ENCODE measurements around the gene MARK3. TPM values are rescaled to one million over a fixed set of nuclear protein-coding genes. Genes with fewer than 3 reads are reported as not detected.

MARK3 gene
- total RNA-seq, 2 experiments from 2014 or later, result 107 TPM

- intact Hi-C loops (cut with DNase I, micrococcal nuclease), result loop anchor here in 1 of 2 experiments (5.0 to 10.0 kb wide), 3 partner anchors 378 to 747 kb away; partner anchors contain the start of genes RCOR1, TDRD9, XRCC3 and ZFYVE21
- ChIA-PET POLR2A (interaction anchor here (1.4 kb wide), 1 partner anchor 45 kb away, joined by 9 read pairs; the partner anchor contains the start of gene MARK3), CTCF (interaction anchor here (1.4 kb wide), 1 partner anchor 51 kb away, joined by 5 read pairs; no protein-coding TSS in a partner anchor)
- ATAC-seq (ENCODE audit: poor library complexity), result no peak
- peaks cover 69% of the 10 kb centered on the region for H3K4me1 Mint-ChIP-seq (ENCODE audit: low read depth)
- H3K4me3 Mint-ChIP-seq, result no peak overlapping the region
- H3K27me3 ChIP-seq (ENCODE audit: control insufficient read depth in 1 of 2, insufficient read depth in 2 of 2, low read length in 2 of 2), result no peaks in the 10 kb centered on the region
- H3K27ac ChIP-seq (ENCODE audit: low read depth in 1 of 2, low read length in 2 of 2), result no peak overlapping the region
- no peak overlapping the region for H3K4me3 ChIP-seq (ENCODE audit: low read length)
- peak in 1 of 14 experiments; percentile 11 for DNase-seq
- H3K36me3 ChIP-seq (ENCODE audit: insufficient read depth, low read length), result peaks cover 94% of the 10 kb centered on the region
- H3K4me1 ChIP-seq (ENCODE audit: insufficient read depth, low read length), result peaks cover 22% of the 10 kb centered on the region
- no peak for TF ChIP-seq CTCF (IDR thresholded peaks at IDR 0.05)
- no peaks in the 10 kb centered on the region for H3K9me3 ChIP-seq (ENCODE audit: control insufficient read depth in 1 of 2, insufficient read depth in 1 of 2, low read length in 2 of 2)
- peaks cover 98% of the 10 kb centered on the region for H3K36me3 Mint-ChIP-seq (ENCODE audit: low read depth)
- peak overlapping the region; percentile 100 for H3K27ac Mint-ChIP-seq
- H3K27me3 Mint-ChIP-seq, result no peaks in the 10 kb centered on the region
- H3K9me3 Mint-ChIP-seq, result no peaks in the 10 kb centered on the region
Measured at GRCh38 chr14:103339561-103339960, 45.7 kb upstream of the MARK3 start.

- no peaks in the 10 kb centered on the region for H3K27me3 Mint-ChIP-seq
- H3K4me3 Mint-ChIP-seq, result no peak overlapping the region
- no peaks in the 10 kb centered on the region for H3K9me3 Mint-ChIP-seq
- intact Hi-C loops (cut with DNase I, micrococcal nuclease), result no loop called here
- POLR2A ChIA-PET, result interaction anchor here (1.4 kb wide), 1 partner anchor 44 kb away, joined by 9 read pairs; the partner anchor contains the start of gene MARK3
- DNase-seq (no peak), ATAC-seq (ENCODE audit: poor library complexity) (no peak)
- peak overlapping the region; percentile 100 for H3K27ac Mint-ChIP-seq
- no peaks in the 10 kb centered on the region for H3K27me3 ChIP-seq (ENCODE audit: control insufficient read depth in 1 of 2, insufficient read depth in 2 of 2, low read length in 2 of 2)
- CTCF ChIA-PET, result interaction anchor here (0.5 to 1.4 kb wide), 2 partner anchors 50 to 51 kb away, joined by 3 to 5 read pairs; no protein-coding TSS in a partner anchor
- H3K36me3 Mint-ChIP-seq (ENCODE audit: low read depth), result peaks cover 99% of the 10 kb centered on the region
- H3K4me3 ChIP-seq (ENCODE audit: low read length), result no peak overlapping the region
- H3K4me1 ChIP-seq (ENCODE audit: insufficient read depth, low read length), result peaks cover 16% of the 10 kb centered on the region
- TF ChIP-seq CTCF (IDR thresholded peaks at IDR 0.05), result no peak
- peaks cover 95% of the 10 kb centered on the region for H3K36me3 ChIP-seq (ENCODE audit: insufficient read depth, low read length)
- H3K27ac ChIP-seq (ENCODE audit: low read depth in 1 of 2, low read length in 2 of 2), result no peak overlapping the region
- no peaks in the 10 kb centered on the region for H3K9me3 ChIP-seq (ENCODE audit: control insufficient read depth in 1 of 2, insufficient read depth in 1 of 2, low read length in 2 of 2)
- peaks cover 62% of the 10 kb centered on the region for H3K4me1 Mint-ChIP-seq (ENCODE audit: low read depth)
Measured at GRCh38 chr14:103340480-103341212, 44.6 kb upstream of the MARK3 start.

- H3K27ac Mint-ChIP-seq, result peak overlapping the region; percentile 36
- peaks cover 91% of the 10 kb centered on the region for H3K36me3 Mint-ChIP-seq (ENCODE audit: low read depth)
- Histone ChIP-seq H3K27ac (ENCODE audit: low read depth in 1 of 2, low read length in 2 of 2) (no peak overlapping the region), H3K9me3 (ENCODE audit: control insufficient read depth in 1 of 2, insufficient read depth in 1 of 2, low read length in 2 of 2) (no peaks in the 10 kb centered on the region), H3K27me3 (ENCODE audit: control insufficient read depth in 1 of 2, insufficient read depth in 2 of 2, low read length in 2 of 2) (no peaks in the 10 kb centered on the region), H3K36me3 (ENCODE audit: insufficient read depth, low read length) (peaks cover 86% of the 10 kb centered on the region), H3K4me3 (ENCODE audit: low read length) (no peak overlapping the region), H3K4me1 (ENCODE audit: insufficient read depth, low read length) (peaks cover 7% of the 10 kb centered on the region)
- no peak for DNase-seq
- no peak for TF ChIP-seq CTCF (IDR thresholded peaks at IDR 0.05)
- ChIA-PET POLR2A (no interaction called here), CTCF (interaction anchor here (1.4 kb wide), 1 partner anchor 49 kb away, joined by 5 read pairs; no protein-coding TSS in a partner anchor)
- peaks cover 54% of the 10 kb centered on the region for H3K4me1 Mint-ChIP-seq (ENCODE audit: low read depth)
- no peak for ATAC-seq (ENCODE audit: poor library complexity)
- no peaks in the 10 kb centered on the region for H3K27me3 Mint-ChIP-seq
- intact Hi-C loops (cut with DNase I, micrococcal nuclease), result no loop called here
- no peak overlapping the region for H3K4me3 Mint-ChIP-seq
- no peaks in the 10 kb centered on the region for H3K9me3 Mint-ChIP-seq
Measured at GRCh38 chr14:103341250-103342129, 43.7 kb upstream of the MARK3 start.
